CD8-positive, alpha-beta memory T cell (primary cell): ENCODE measurements around the gene CATSPER3. TPM values are rescaled to one million over a fixed set of nuclear protein-coding genes. Genes with fewer than 3 reads are reported as not detected.

ENCODE experiments used
- CTCF ChIA-PET: fragments of 350-600 bp; sonication (Branson Sonifier 250); formaldehyde crosslinking; loops from one replicate; lab custom pipeline; 2021; ENCODE audit warnings: antibody characterized with exemption; lab: Charles Lee
- POLR2A ChIA-PET: fragments of 350-600 bp; sonication (Branson Sonifier 250); formaldehyde crosslinking; loops from one replicate; lab custom pipeline; 2021; ENCODE audit warnings: antibody characterized with exemption; lab: Charles Lee
- DNase-seq, 5 donors: peaks; one replicate each; pipeline versions ENCODE4 v3.0.0 to v3.0.0-alpha.2; 2020 to 2022; ENCODE audit warnings: mixed read lengths in 1 of 5
- H3K27ac ChIP-seq: one replicate; pipeline ENCODE4 v1.7.0; 2013; ENCODE audit warnings: low read depth, mild to moderate bottlenecking, low read length, moderate library complexity
- H3K27me3 ChIP-seq: 2 replicates; pipeline ENCODE4 v1.7.0; 2013; ENCODE audit warnings: low read length, mild to moderate bottlenecking; ENCODE audit not compliant: insufficient read depth, poor library complexity, severe bottlenecking
- H3K36me3 ChIP-seq: 2 replicates; pipeline ENCODE4 v1.7.0; 2013; ENCODE audit warnings: mild to moderate bottlenecking, low read length, moderate library complexity; ENCODE audit not compliant: insufficient read depth
- H3K4me1 ChIP-seq: 2 replicates; pipeline ENCODE4 v1.7.0; 2013; ENCODE audit warnings: mild to moderate bottlenecking, low read length, moderate library complexity; ENCODE audit not compliant: insufficient read depth
- H3K4me3 ChIP-seq: 2 replicates; pipeline ENCODE4 v1.7.0; 2013; ENCODE audit warnings: mild to moderate bottlenecking, low read length
- H3K9me3 ChIP-seq: 2 replicates; pipeline ENCODE4 v1.7.0; 2013; ENCODE audit warnings: mild to moderate bottlenecking, low read length
- H3K27ac Mint-ChIP-seq, 8 donors: one replicate each; pipeline ENCODE4 v1.8.0; 2020 to 2021; ENCODE audit warnings: mixed read lengths in 8 of 8, mild to moderate bottlenecking in 6 of 8, inconsistent platforms in 3 of 8, moderate library complexity in 3 of 8
- H3K27me3 Mint-ChIP-seq, 2 donors: one replicate each; pipeline ENCODE4 v1.8.0; 2020 to 2021; ENCODE audit warnings: mixed read lengths in 2 of 2, mild to moderate bottlenecking in 1 of 2, moderate library complexity in 1 of 2
- H3K36me3 Mint-ChIP-seq, 3 donors: one replicate each; pipeline ENCODE4 v1.8.0; 2020 to 2021; ENCODE audit warnings: mixed read lengths in 3 of 3, inconsistent platforms in 1 of 3, mild to moderate bottlenecking in 1 of 3
- H3K4me1 Mint-ChIP-seq, 3 donors: one replicate each; pipeline ENCODE4 v1.8.0; 2020 to 2021; ENCODE audit warnings: mixed read lengths in 3 of 3, inconsistent platforms in 1 of 3, mild to moderate bottlenecking in 1 of 3
- H3K4me3 Mint-ChIP-seq, 7 donors: one replicate each; pipeline ENCODE4 v1.8.0; 2020 to 2021; ENCODE audit warnings: mixed read lengths in 7 of 7, mild to moderate bottlenecking in 6 of 7, moderate library complexity in 4 of 7, inconsistent platforms in 2 of 7
- H3K9me3 Mint-ChIP-seq, 5 donors: one replicate each; pipeline ENCODE4 v1.8.0; 2020 to 2022; ENCODE audit warnings: mixed read lengths in 5 of 5, mild to moderate bottlenecking in 3 of 5, moderate library complexity in 2 of 5, inconsistent platforms in 1 of 5
- polyA plus RNA-seq: library from polyadenylated mRNA; unstranded; fragments of 300-500 nt; fragmentation: Illumina TruSeq; gene quantifications from one replicate; pipeline ENCODE4 v1.2.3, GENCODE V29; 2021
- total RNA-seq, 2 experiments: library from RNA; stranded (reverse); gene quantifications; one replicate each; pipeline ENCODE4 v1.2.3, GENCODE V29; 2021

CATSPER3 gene
- total and polyA plus RNA-seq, 3 experiments from 2014 or later: 0.18 to 0.36 (median 0.29) TPM

- Histone ChIP-seq H3K9me3 (no peaks in the 10 kb centered on the region), H3K27me3 (no peaks in the 10 kb centered on the region), H3K4me3 (no peak overlapping the region), H3K4me1 (peaks cover 26% of the 10 kb centered on the region), H3K27ac (no peak overlapping the region), H3K36me3 (no peaks in the 10 kb centered on the region)
- POLR2A ChIA-PET: no interaction called here
- H3K27ac Mint-ChIP-seq: no peak overlapping the region
- H3K9me3 Mint-ChIP-seq: no peaks in the 10 kb centered on the region
- peaks cover 5 to 42% (median 5%) of the 10 kb centered on the region in 3 donors for H3K36me3 Mint-ChIP-seq
- no peak for DNase-seq
- peaks cover 18 to 26% (median 21%) of the 10 kb centered on the region in 3 donors for H3K4me1 Mint-ChIP-seq
- no peak overlapping the region for H3K4me3 Mint-ChIP-seq
- H3K27me3 Mint-ChIP-seq: no peaks in the 10 kb centered on the region
- CTCF ChIA-PET: no interaction called here
Measured at GRCh38 chr5:134963098-134963497, 4.6 kb upstream of the CATSPER3 start.

GRCh38 chr5:134964359-134965270 is 3.1 kb upstream of the CATSPER3 start:
- Histone ChIP-seq H3K9me3 (no peaks in the 10 kb centered on the region), H3K4me3 (peak overlapping the region; percentile 9), H3K36me3 (no peaks in the 10 kb centered on the region), H3K27me3 (no peaks in the 10 kb centered on the region), H3K4me1 (peaks cover 26% of the 10 kb centered on the region), H3K27ac (no peak overlapping the region)
- Mint-ChIP-seq H3K36me3 (peaks cover 5 to 38% (median 7%) of the 10 kb centered on the region in 3 donors), H3K4me3 (peak overlapping the region in 2 of 7 donors; percentile 7 to 39), H3K9me3 (no peaks in the 10 kb centered on the region), H3K27ac (peak overlapping the region in 7 of 8 donors; percentile 3 to 96 (median 77)), H3K27me3 (no peaks in the 10 kb centered on the region), H3K4me1 (peaks cover 16 to 21% (median 18%) of the 10 kb centered on the region in 3 donors)
- DNase-seq: peak in 2 of 5 donors; percentile 33 to 71
- ChIA-PET POLR2A (no interaction called here), CTCF (no interaction called here)

- Mint-ChIP-seq H3K4me3 (peak overlapping the region in 1 of 7 donors; percentile 3), H3K9me3 (no peaks in the 10 kb centered on the region), H3K27me3 (no peaks in the 10 kb centered on the region), H3K4me1 (peaks cover 16 to 21% (median 18%) of the 10 kb centered on the region in 3 donors), H3K36me3 (peaks cover 5 to 36% (median 8%) of the 10 kb centered on the region in 3 donors), H3K27ac (peak overlapping the region in 4 of 8 donors; percentile 64 to 83 (median 72))
- peaks cover 26% of the 10 kb centered on the region for H3K4me1 ChIP-seq
- H3K4me3 ChIP-seq: no peak overlapping the region
- H3K27ac ChIP-seq: no peak overlapping the region
- H3K9me3 ChIP-seq: no peaks in the 10 kb centered on the region
- no peaks in the 10 kb centered on the region for H3K27me3 ChIP-seq
- no peaks in the 10 kb centered on the region for H3K36me3 ChIP-seq
- ChIA-PET POLR2A (no interaction called here), CTCF (no interaction called here)
- no peak for DNase-seq
Measured at GRCh38 chr5:134965271-134965825, 2.4 kb upstream of the CATSPER3 start.

- Mint-ChIP-seq H3K4me1 (peaks cover 16 to 21% (median 18%) of the 10 kb centered on the region in 3 donors), H3K9me3 (no peaks in the 10 kb centered on the region), H3K27me3 (no peaks in the 10 kb centered on the region), H3K27ac (peak overlapping the region in 1 of 8 donors; percentile 29), H3K4me3 (no peak overlapping the region), H3K36me3 (peaks cover 8 to 22% (median 9%) of the 10 kb centered on the region in 3 donors)
- Histone ChIP-seq H3K36me3 (no peaks in the 10 kb centered on the region), H3K27ac (no peak overlapping the region), H3K4me3 (no peak overlapping the region), H3K27me3 (no peaks in the 10 kb centered on the region), H3K4me1 (peaks cover 25% of the 10 kb centered on the region), H3K9me3 (no peaks in the 10 kb centered on the region)
- ChIA-PET POLR2A (no interaction called here), CTCF (no interaction called here)
- no peak for DNase-seq
Measured at GRCh38 chr5:134968055-134968454, 348 bp downstream of the CATSPER3 start.

- Histone ChIP-seq H3K27me3 (no peaks in the 10 kb centered on the region), H3K9me3 (no peaks in the 10 kb centered on the region), H3K27ac (no peak overlapping the region), H3K4me1 (peaks cover 13% of the 10 kb centered on the region), H3K4me3 (no peak overlapping the region), H3K36me3 (no peaks in the 10 kb centered on the region)
- Mint-ChIP-seq H3K27me3 (no peaks in the 10 kb centered on the region), H3K36me3 (peaks cover 8 to 19% (median 9%) of the 10 kb centered on the region in 3 donors), H3K4me3 (no peak overlapping the region), H3K4me1 (peaks cover 12 to 13% (median 13%) of the 10 kb centered on the region in 3 donors), H3K27ac (no peak overlapping the region), H3K9me3 (no peaks in the 10 kb centered on the region)
- CTCF ChIA-PET: no interaction called here
- POLR2A ChIA-PET: no interaction called here
- DNase-seq: no peak
Measured at GRCh38 chr5:134969166-134969565, 1.5 kb downstream of the CATSPER3 start.

GRCh38 chr5:134975078-134975715 is 7.5 kb downstream of the CATSPER3 start:
- Histone ChIP-seq H3K36me3 (no peaks in the 10 kb centered on the region), H3K27ac (no peak overlapping the region), H3K4me3 (no peak overlapping the region), H3K9me3 (peaks cover 4% of the 10 kb centered on the region), H3K27me3 (no peaks in the 10 kb centered on the region), H3K4me1 (no peaks in the 10 kb centered on the region)
- CTCF ChIA-PET: no interaction called here
- Mint-ChIP-seq H3K4me1 (no peaks in the 10 kb centered on the region), H3K36me3 (peaks cover 4 to 44% (median 6%) of the 10 kb centered on the region in 3 donors), H3K27me3 (no peaks in the 10 kb centered on the region), H3K27ac (no peak overlapping the region), H3K9me3 (peaks cover 12 to 25% (median 20%) of the 10 kb centered on the region in 5 donors), H3K4me3 (no peak overlapping the region)
- no peak for DNase-seq
- POLR2A ChIA-PET: no interaction called here

GRCh38 chr5:134975843-134976242 is 8.1 kb downstream of the CATSPER3 start:
- Histone ChIP-seq H3K4me3 (no peak overlapping the region), H3K4me1 (no peaks in the 10 kb centered on the region), H3K9me3 (peaks cover 4% of the 10 kb centered on the region), H3K27ac (no peak overlapping the region), H3K36me3 (no peaks in the 10 kb centered on the region), H3K27me3 (no peaks in the 10 kb centered on the region)
- POLR2A ChIA-PET: no interaction called here
- Mint-ChIP-seq H3K27me3 (peaks cover 0 to under 1% of the 10 kb centered on the region in 2 donors), H3K4me3 (no peak overlapping the region), H3K4me1 (no peaks in the 10 kb centered on the region), H3K36me3 (peaks cover 4 to 44% (median 6%) of the 10 kb centered on the region in 3 donors), H3K9me3 (peaks cover 14 to 27% (median 20%) of the 10 kb centered on the region in 5 donors), H3K27ac (no peak overlapping the region)
- CTCF ChIA-PET: no interaction called here
- DNase-seq: no peak
